H1 (cell line): ENCODE data around the gene MRTFB. TPM values are rescaled to one million over a fixed set of nuclear protein-coding genes. Genes with fewer than 3 reads are reported as not detected.

Experiments
- CTCF ChIA-PET: fragments of 300-600 bp; sonication (Branson Sonifier 250); formaldehyde crosslinking; loops from one replicate; lab custom pipeline; 2021; ENCODE audit not compliant: partially characterized antibody; lab: Charles Lee
- POLR2A ChIA-PET: fragments of 300-600 bp; sonication (Branson Sonifier 250); formaldehyde crosslinking; loops from one replicate; lab custom pipeline; 2021; ENCODE audit warnings: inconsistent platforms; ENCODE audit not compliant: partially characterized antibody; lab: Charles Lee
- DNase-seq, 2 experiments: peaks; one replicate each; pipeline versions ENCODE4 v3.0.0 to v3.0.0-alpha.2; 2010 to 2022; ENCODE audit warnings: low spot score in 2 of 2, low read depth in 1 of 2, mixed read lengths in 1 of 2
- FAIRE-seq: peaks from 2 replicates; lab custom pipeline; 2011; peaks lifted over from hg19 to GRCh38; lab: Jason Lieb, UNC
- H2AFZ ChIP-seq: 2 replicates; pipeline ENCODE4 v1.8.1; 2012; ENCODE audit warnings: low read length, inconsistent platforms
- H2AK5ac ChIP-seq: 2 replicates; pipeline ENCODE4 v1.6.1; 2013; ENCODE audit warnings: low read depth, low read length
- H2BK120ac ChIP-seq: replicated peaks from 2 replicates; pipeline ENCODE3; 2013; ENCODE audit warnings: low read depth, low read length, inconsistent platforms
- H2BK12ac ChIP-seq: 2 replicates; pipeline ENCODE4 v1.6.1; 2013; ENCODE audit warnings: low read depth, low read length
- H2BK15ac ChIP-seq: 2 replicates; pipeline ENCODE4 v1.6.1; 2013; ENCODE audit warnings: low read length
- H2BK20ac ChIP-seq: 2 replicates; pipeline ENCODE4 v1.6.1; 2013; ENCODE audit warnings: low read length
- H2BK5ac ChIP-seq: 2 replicates; pipeline ENCODE4 v1.6.1; 2013; ENCODE audit warnings: low read depth, low read length
- H3K14ac ChIP-seq: 2 replicates; pipeline ENCODE4 v1.6.1; 2013; ENCODE audit warnings: inconsistent platforms; ENCODE audit not compliant: insufficient read length
- H3K18ac ChIP-seq: 2 replicates; pipeline ENCODE4 v1.6.1; 2013; ENCODE audit warnings: low read length; ENCODE audit errors: extremely low read depth
- H3K23ac ChIP-seq: 2 replicates; pipeline ENCODE4 v1.6.1; 2013; ENCODE audit warnings: inconsistent platforms; ENCODE audit not compliant: insufficient read length
- H3K23me2 ChIP-seq: 2 replicates; pipeline ENCODE4 v1.6.1; 2013; ENCODE audit warnings: low read depth, low read length
- H3K27ac ChIP-seq: 2 replicates; pipeline ENCODE4 v1.6.1; 2011; ENCODE audit warnings: low read depth, low read length, inconsistent platforms
- H3K27me3 ChIP-seq, 4 experiments: replicated peaks in 1 of 4; 1 replicate in 1 of 4; 2 replicates in 3 of 4; pipeline versions ENCODE4 v1.6.1 to v1.8.1; 2011 to 2013; ENCODE audit warnings: low read length in 3 of 4, mild to moderate bottlenecking in 3 of 4, inconsistent platforms in 2 of 4, mixed read lengths in 2 of 4, moderate library complexity in 1 of 4; ENCODE audit not compliant: control insufficient read depth in 3 of 4, insufficient read depth in 3 of 4; ENCODE audit errors: extremely low read depth in 1 of 4
- H3K36me3 ChIP-seq, 4 experiments: 2 replicates each; pipeline versions ENCODE4 v1.6.1 to v1.8.1; 2011 to 2013; ENCODE audit warnings: mild to moderate bottlenecking in 4 of 4, low read length in 3 of 4, moderate library complexity in 2 of 4, control low read depth in 1 of 4, inconsistent platforms in 1 of 4; ENCODE audit not compliant: insufficient read depth in 4 of 4, control insufficient read depth in 2 of 4
- H3K4ac ChIP-seq: replicated peaks from 2 replicates; pipeline ENCODE3; 2013; ENCODE audit warnings: low read length, low read depth, mixed read lengths, inconsistent platforms; ENCODE audit not compliant: insufficient read length
- H3K4me1 ChIP-seq, 4 experiments: replicated peaks in 1 of 4; 1 replicate in 1 of 4; 2 replicates in 3 of 4; pipeline versions ENCODE4 v1.6.1 to v1.8.1; 2011 to 2013; ENCODE audit warnings: low read length in 3 of 4, inconsistent platforms in 2 of 4, mixed read lengths in 1 of 4; ENCODE audit not compliant: insufficient read depth in 4 of 4, control insufficient read depth in 3 of 4
- H3K4me2 ChIP-seq, 2 experiments: 2 replicates each; pipeline versions ENCODE4 v1.6.1 to v1.8.1; 2011 to 2013; ENCODE audit warnings: low read depth in 2 of 2, low read length in 2 of 2, control low read depth in 1 of 2, inconsistent platforms in 1 of 2, mild to moderate bottlenecking in 1 of 2; ENCODE audit not compliant: insufficient read depth in 1 of 2
- H3K4me3 ChIP-seq, 4 experiments: fragments of 200-600, 300-600 bp in 1 of 4; sonication (generic), shearing (Covaris generic), sonication (Bioruptor Twin) in 1 of 4; 2 replicates each; pipeline versions ENCODE4 v1.5.1 to v1.8.1; 2011 to 2016; ENCODE audit warnings: low read length in 4 of 4, low read depth in 3 of 4, control low read depth in 2 of 4, inconsistent platforms in 2 of 4, mild to moderate bottlenecking in 2 of 4, mixed read lengths in 1 of 4, moderate library complexity in 1 of 4; ENCODE audit not compliant: insufficient read depth in 2 of 4; ENCODE audit errors: extremely low read depth in 1 of 4
- H3K56ac ChIP-seq: replicated peaks from 2 replicates; pipeline ENCODE3; 2013; ENCODE audit warnings: low read depth, mild to moderate bottlenecking, mixed read lengths, low read length, inconsistent platforms; ENCODE audit not compliant: insufficient read length
- H3K79me1 ChIP-seq: 2 replicates; pipeline ENCODE4 v1.6.1; 2013; ENCODE audit warnings: low read depth, low read length, control low read depth
- H3K79me2 ChIP-seq, 2 experiments: 2 replicates each; pipeline versions ENCODE4 v1.6.1 to v1.8.1; 2012 to 2013; ENCODE audit warnings: low read length in 2 of 2, mild to moderate bottlenecking in 2 of 2, inconsistent platforms in 1 of 2; ENCODE audit not compliant: insufficient read depth in 2 of 2, control insufficient read depth in 1 of 2
- H3K9ac ChIP-seq, 4 experiments: replicated peaks in 1 of 4; 1 replicate in 1 of 4; 2 replicates in 3 of 4; pipeline versions ENCODE4 v1.6.1 to v1.8.1; 2011 to 2013; ENCODE audit warnings: low read depth in 3 of 4, low read length in 3 of 4, control low read depth in 2 of 4, mild to moderate bottlenecking in 2 of 4, moderate library complexity in 2 of 4, inconsistent platforms in 1 of 4; ENCODE audit errors: extremely low read depth in 1 of 4
- H3K9me3 ChIP-seq, 2 experiments: 2 replicates each; pipeline versions ENCODE4 v1.6.1 to v1.8.1; 2012 to 2013; ENCODE audit warnings: mild to moderate bottlenecking in 2 of 2, moderate library complexity in 2 of 2, control low read depth in 1 of 2, inconsistent platforms in 1 of 2, low read depth in 1 of 2, low read length in 1 of 2, mixed read lengths in 1 of 2; ENCODE audit not compliant: insufficient read depth in 2 of 2
- H4K20me1 ChIP-seq, 2 experiments: replicated peaks in 1 of 2; 2 replicates each; pipeline versions ENCODE3 to v1.8.1; 2011 to 2013; ENCODE audit warnings: inconsistent platforms in 2 of 2, low read length in 2 of 2, mild to moderate bottlenecking in 1 of 2; ENCODE audit not compliant: insufficient read depth in 2 of 2, control insufficient read depth in 1 of 2
- H4K5ac ChIP-seq: 2 replicates; pipeline ENCODE4 v1.6.1; 2013; ENCODE audit warnings: low read length, low read depth, mixed read lengths, inconsistent platforms; ENCODE audit not compliant: insufficient read length
- H4K8ac ChIP-seq: 2 replicates; pipeline ENCODE4 v1.8.0; 2013; ENCODE audit warnings: mild to moderate bottlenecking, moderate library complexity, low read length, inconsistent platforms; ENCODE audit not compliant: insufficient read depth; ENCODE audit errors: extremely low read depth
- H4K91ac ChIP-seq: replicated peaks from 2 replicates; pipeline ENCODE3; 2013; ENCODE audit warnings: low read length, mixed read lengths, inconsistent platforms; ENCODE audit not compliant: insufficient read length
- ASH2L ChIP-seq: fragments of 200-600, 300-600 bp; sonication (generic); IDR thresholded peaks from one replicate; pipeline ENCODE4 v1.7.1; 2017; ENCODE audit warnings: low read length
- BACH1 ChIP-seq: IDR thresholded peaks from 2 replicates; pipeline ENCODE4 v1.6.1; 2012; ENCODE audit warnings: low read length, improper control_type of control experiment
- CBX5 ChIP-seq: fragments of 300-800, 300-1000 bp; sonication (generic); IDR thresholded peaks from 2 replicates; pipeline ENCODE4 v1.7.1; 2016; ENCODE audit warnings: antibody characterized with exemption, low read length, low read depth
- CTBP2 ChIP-seq: IDR thresholded peaks from 2 replicates; pipeline ENCODE4 v1.7.0; 2011; ENCODE audit warnings: borderline replicate concordance, mild to moderate bottlenecking, moderate library complexity, mixed read lengths, low read length; ENCODE audit not compliant: insufficient read depth, insufficient read length
- GABPA ChIP-seq: IDR thresholded peaks from 2 replicates; pipeline ENCODE4 v1.6.1; 2011; ENCODE audit warnings: mild to moderate bottlenecking, low read length, moderate library complexity, borderline replicate concordance; ENCODE audit not compliant: insufficient read depth
- RBBP5 ChIP-seq: IDR thresholded peaks from 2 replicates; pipeline ENCODE4 v1.7.1; 2012; ENCODE audit warnings: low read depth, mild to moderate bottlenecking, inconsistent platforms, low read length, moderate library complexity, borderline replicate concordance
- RNF2 ChIP-seq: fragments of 200-900, 300-1000 bp; sonication (generic); IDR thresholded peaks from 2 replicates; pipeline ENCODE4 v1.7.1; 2016; ENCODE audit warnings: borderline replicate concordance, low read depth, mild to moderate bottlenecking, antibody characterized with exemption, low read length; ENCODE audit not compliant: poor library complexity, severe bottlenecking; ENCODE audit errors: missing control alignments
- SIX5 ChIP-seq: IDR thresholded peaks from 2 replicates; pipeline ENCODE4 v1.6.1; 2011; ENCODE audit warnings: mild to moderate bottlenecking, low read depth, low read length
- SP1 ChIP-seq: IDR thresholded peaks from 2 replicates; pipeline ENCODE4 v1.6.1; 2011; ENCODE audit warnings: low read depth, low read length
- WGBS, 2 experiments: shearing (Covaris generic) in 1 of 2; methylation state at CpG; one replicate each; pipeline versions ENCODE4 v1.1.6 to v1.1.7; 2013 to 2015; ENCODE audit warnings: low lambda C conversion rate in 2 of 2, mixed read lengths in 2 of 2, inconsistent platforms in 1 of 2, low coverage in 1 of 2, missing lambda C conversion rate in 1 of 2; ENCODE audit not compliant: insufficient replicate concordance in 2 of 2, insufficient coverage in 1 of 2, insufficient read length in 1 of 2; ENCODE audit errors: extremely low coverage in 1 of 2, missing lambda C conversion rate in 1 of 2; 5-methylcytosine and 5-hydroxymethylcytosine counted together
- polyA plus RNA-seq, 7 experiments: library from polyadenylated mRNA; depleted of rRNA in 3 of 7; stranded (reverse) in 5 of 7; unstranded in 2 of 7; fragments of >200 nt in 5 of 7; fragments of 200-250 nt in 2 of 7; gene quantifications; 1 replicate in 5 of 7; 2 replicates in 1 of 7; 4 replicates in 1 of 7; pipeline versions ENCODE4 v1.2.1 to v1.2.3, GENCODE V29; 2011 to 2013; ENCODE audit warnings: missing spikeins in 2 of 7, mixed read lengths in 2 of 7
- total RNA-seq: library from RNA; stranded (reverse); fragmentation: NEBNext Ultra II Directional; extraction: Animal tissue kit (Norgen Biotek cat#: 25700); gene quantifications from 2 replicates; pipeline ENCODE4 v1.2.1, GENCODE V29; 2021
- TF ChIP-seq, protein P1 (sequence below): IDR thresholded peaks from 2 replicates; pipeline ENCODE4 v1.6.1; 2012; ENCODE audit warnings: inconsistent platforms

MRTFB gene
- total and polyA plus RNA-seq, 2 of the 8 experiments (the other 6 are each of a cell fraction or from before 2014, with no cell fraction given), result 13.5 to 34.9 TPM

DNA sequence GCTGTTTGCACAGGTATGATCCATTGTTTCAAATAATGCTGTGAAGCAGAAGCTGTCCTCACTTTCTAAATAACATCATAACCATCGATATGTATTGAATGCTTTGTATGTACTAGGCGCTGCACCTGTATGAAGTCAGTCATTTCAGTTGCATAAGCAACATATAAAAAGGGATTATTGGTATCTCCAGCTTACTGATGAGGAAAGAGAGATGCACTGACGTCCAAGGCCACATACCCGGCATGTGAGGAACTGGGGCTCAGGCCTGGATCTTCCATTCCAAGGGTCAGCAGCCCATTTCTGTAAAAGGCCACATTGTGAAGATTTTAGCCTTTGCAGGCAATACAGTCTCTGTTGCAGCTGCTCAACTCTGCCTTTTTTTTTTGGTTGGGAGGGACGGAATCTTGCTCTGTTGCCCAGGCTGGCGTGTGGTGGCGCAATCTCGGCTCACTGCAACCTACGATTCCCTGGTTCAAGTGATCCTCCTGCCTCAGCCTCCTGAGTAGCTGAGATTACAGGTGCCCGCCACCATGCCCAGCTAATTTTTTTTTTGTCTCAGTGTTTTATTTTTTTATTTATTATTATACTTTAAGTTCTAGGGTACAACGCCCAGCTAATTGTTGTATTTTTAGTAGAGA lies 244.7 kb downstream of the MRTFB start:
- H3K4ac ChIP-seq, result no peak overlapping the region
- no peak overlapping the region for H2BK5ac ChIP-seq
- no peak for FAIRE-seq
- H3K18ac ChIP-seq, result no peak overlapping the region
- H3K14ac ChIP-seq, result no peak overlapping the region
- H2BK20ac ChIP-seq, result no peak overlapping the region
- H4K8ac ChIP-seq, result no peak overlapping the region
- no peak overlapping the region for H3K4me2 ChIP-seq
- no peak overlapping the region for H3K4me3 ChIP-seq
- no peaks in the 10 kb centered on the region for H4K20me1 ChIP-seq
- H3K79me1 ChIP-seq, result peaks cover 2% of the 10 kb centered on the region; the same call in 1 of the 2 replicates
- H3K79me2 ChIP-seq, result peaks cover 0 to 54% of the 10 kb centered on the region in 2 experiments; a peak in 2 of 4 replicates
- DNase-seq, result no peak
- no peak overlapping the region for H2AFZ ChIP-seq
- H4K91ac ChIP-seq, result no peak overlapping the region
- H2BK12ac ChIP-seq, result no peak overlapping the region
- H3K56ac ChIP-seq, result no peak overlapping the region
- POLR2A ChIA-PET, result interaction anchor here (0.7 to 1.5 kb wide), 2 partner anchors 29 to 36 kb away, joined by 3 to 4 read pairs; no protein-coding TSS in a partner anchor
- H3K23ac ChIP-seq, result no peak overlapping the region
- no peaks in the 10 kb centered on the region for H3K9me3 ChIP-seq
- H2BK120ac ChIP-seq, result no peak overlapping the region
- H3K9ac ChIP-seq, result no peak overlapping the region
- H2AK5ac ChIP-seq, result no peak overlapping the region
- H2BK15ac ChIP-seq, result no peak overlapping the region
- 83% methylated on average over 8 of the region's 11 CpGs; no CpG with 5 or more reads in 1 of the 2 experiments for WGBS, 2 experiments
- H3K23me2 ChIP-seq, result no peaks in the 10 kb centered on the region
- H3K4me1 ChIP-seq, result peaks cover 0 to 6% (median 4%) of the 10 kb centered on the region in 4 experiments; a peak in 5 of 7 replicates
- no peaks in the 10 kb centered on the region for H3K27me3 ChIP-seq
- no peak overlapping the region for H4K5ac ChIP-seq
- no peaks in the 10 kb centered on the region for H3K36me3 ChIP-seq
- H3K27ac ChIP-seq, result no peak overlapping the region
- CTCF ChIA-PET, result interaction anchor here (0.6 to 1.1 kb wide), 9 partner anchors 10 to 215 kb away, joined by 3 to 4 read pairs (median 3); no protein-coding TSS in a partner anchor
- no peak for TF ChIP-seq CTBP2
- no peak for TF ChIP-seq SIX5
- TF ChIP-seq RBBP5, result no peak
- TF ChIP-seq BACH1, result no peak
- no peak for TF ChIP-seq CBX5
- TF ChIP-seq, protein P1, sequence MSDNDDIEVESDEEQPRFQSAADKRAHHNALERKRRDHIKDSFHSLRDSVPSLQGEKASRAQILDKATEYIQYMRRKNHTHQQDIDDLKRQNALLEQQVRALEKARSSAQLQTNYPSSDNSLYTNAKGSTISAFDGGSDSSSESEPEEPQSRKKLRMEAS, result no peak
- TF ChIP-seq RNF2, result no peak
- no peak for TF ChIP-seq ASH2L
- no peak for TF ChIP-seq GABPA
- no peak for TF ChIP-seq SP1
